ENCODE measurements around the gene TAGLN3. TPM values are rescaled to one million over a fixed set of nuclear protein-coding genes. Genes with fewer than 3 reads are reported as not detected.
A peak's percentile ranks its signal among the peaks of the same experiment; 100 is the strongest.

Gene TAGLN3
- total RNA-seq, 2 experiments from 2014 or later, result 0.89 to 1.2 TPM

DNA sequence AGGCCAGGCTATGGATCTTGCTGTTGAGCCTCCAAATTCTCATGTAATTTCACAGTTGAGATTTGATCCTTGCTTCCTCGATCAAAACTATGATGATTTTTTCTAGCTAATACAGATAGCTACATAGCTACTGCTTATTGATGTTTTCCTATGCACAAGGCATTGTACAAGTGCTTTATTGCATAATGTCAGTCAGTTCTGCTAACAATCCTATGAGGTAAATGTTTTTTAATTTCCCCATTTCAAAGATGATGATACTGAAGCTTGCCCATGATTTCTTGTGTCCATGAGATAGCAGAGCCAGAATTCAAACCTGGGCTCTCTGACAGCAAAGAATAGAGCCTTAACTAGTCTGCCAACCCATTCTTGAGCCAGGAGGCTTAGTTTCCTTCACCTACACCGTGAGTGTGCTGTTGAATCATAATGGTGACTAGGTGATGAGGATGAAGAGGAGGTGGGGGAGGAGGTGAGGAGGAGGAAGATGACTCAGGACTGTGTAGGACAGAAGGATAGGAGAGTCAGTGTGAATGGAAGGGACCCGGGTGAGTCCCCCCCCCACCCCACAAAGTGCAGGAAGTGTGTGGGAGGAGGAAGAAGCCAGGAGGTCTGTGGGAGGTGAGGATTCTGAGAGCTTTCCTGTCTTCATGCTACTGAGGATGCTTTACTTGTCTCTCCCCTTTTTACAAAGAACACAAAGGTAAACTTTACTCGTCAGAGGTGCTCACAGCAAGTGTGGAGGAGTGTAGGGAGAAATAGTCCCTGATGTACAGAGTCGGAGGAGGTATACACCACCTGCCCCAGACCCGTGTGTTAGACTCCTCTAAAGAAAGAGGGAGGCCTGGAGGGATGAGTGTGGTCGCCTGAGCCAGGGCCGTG lies 3.6 kb downstream of the TAGLN3 start:
- Mint-ChIP-seq H3K27ac (peak overlapping the region; percentile 80), H3K27me3 (no peaks in the 10 kb centered on the region), H3K4me1 (ENCODE audit: low read depth) (peaks cover 51% of the 10 kb centered on the region), H3K36me3 (ENCODE audit: low read depth) (no peaks in the 10 kb centered on the region), H3K4me3 (peak overlapping the region; percentile 29), H3K9me3 (no peaks in the 10 kb centered on the region)
- ChIA-PET CTCF (interaction anchor here (0.8 to 21.1 kb wide), 8 partner anchors 11 to 285 kb away, joined by 3 to 477 read pairs (median 7); no protein-coding TSS in a partner anchor), POLR2A (interaction anchor here (0.6 to 3.2 kb wide), 7 partner anchors 11 to 595 kb away, joined by 3 to 15 read pairs (median 4); partner anchors contain the start of gene ABHD10)
- TF ChIP-seq, protein P1, sequence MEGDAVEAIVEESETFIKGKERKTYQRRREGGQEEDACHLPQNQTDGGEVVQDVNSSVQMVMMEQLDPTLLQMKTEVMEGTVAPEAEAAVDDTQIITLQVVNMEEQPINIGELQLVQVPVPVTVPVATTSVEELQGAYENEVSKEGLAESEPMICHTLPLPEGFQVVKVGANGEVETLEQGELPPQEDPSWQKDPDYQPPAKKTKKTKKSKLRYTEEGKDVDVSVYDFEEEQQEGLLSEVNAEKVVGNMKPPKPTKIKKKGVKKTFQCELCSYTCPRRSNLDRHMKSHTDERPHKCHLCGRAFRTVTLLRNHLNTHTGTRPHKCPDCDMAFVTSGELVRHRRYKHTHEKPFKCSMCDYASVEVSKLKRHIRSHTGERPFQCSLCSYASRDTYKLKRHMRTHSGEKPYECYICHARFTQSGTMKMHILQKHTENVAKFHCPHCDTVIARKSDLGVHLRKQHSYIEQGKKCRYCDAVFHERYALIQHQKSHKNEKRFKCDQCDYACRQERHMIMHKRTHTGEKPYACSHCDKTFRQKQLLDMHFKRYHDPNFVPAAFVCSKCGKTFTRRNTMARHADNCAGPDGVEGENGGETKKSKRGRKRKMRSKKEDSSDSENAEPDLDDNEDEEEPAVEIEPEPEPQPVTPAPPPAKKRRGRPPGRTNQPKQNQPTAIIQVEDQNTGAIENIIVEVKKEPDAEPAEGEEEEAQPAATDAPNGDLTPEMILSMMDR (IDR thresholded peaks at IDR 0.05), result no peak
- DNase-seq, result peak; percentile 74
- ATAC-seq, result peak; percentile 87
- intact Hi-C loops (cut with micrococcal nuclease), result no loop called here

DNA sequence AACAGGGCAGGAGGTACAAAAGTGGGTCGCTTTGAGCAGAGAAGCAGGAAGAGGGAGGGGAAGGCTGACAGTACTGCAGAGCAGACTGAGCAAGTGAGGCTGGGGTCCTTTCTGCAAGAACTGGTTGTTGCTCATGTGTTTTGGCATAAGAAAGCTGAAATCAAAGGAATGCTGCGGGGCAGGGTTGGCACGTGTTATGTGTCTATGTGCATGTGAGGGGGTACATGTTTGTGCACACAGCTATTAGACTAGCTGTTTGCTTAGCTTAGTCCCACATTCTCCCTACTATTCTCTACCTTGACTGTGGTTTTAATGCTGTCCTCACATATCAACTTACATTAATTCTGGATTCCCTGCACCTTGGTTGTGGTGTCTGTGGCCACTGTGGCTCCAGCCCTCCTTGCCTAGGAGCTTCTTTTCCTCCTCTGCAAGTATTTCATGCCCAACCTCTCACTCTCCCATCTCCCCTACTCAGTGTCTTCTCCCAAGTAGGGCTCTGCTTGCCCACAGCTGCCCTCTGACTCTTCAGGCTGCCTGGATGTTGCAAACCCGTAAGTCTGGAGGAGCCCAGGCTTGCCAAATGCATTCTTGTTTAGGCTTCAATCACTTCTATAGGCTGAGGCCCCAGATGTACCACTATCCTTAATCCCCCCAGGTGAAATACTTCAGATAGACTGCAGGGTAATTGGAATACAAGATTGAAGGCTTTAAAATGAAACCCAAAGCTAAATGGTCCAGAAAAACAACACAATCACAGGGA lies 4.8 kb downstream of the TAGLN3 start:
- Mint-ChIP-seq H3K27ac (peak overlapping the region; percentile 80), H3K9me3 (no peaks in the 10 kb centered on the region), H3K4me3 (no peak overlapping the region), H3K4me1 (ENCODE audit: low read depth) (peaks cover 49% of the 10 kb centered on the region), H3K27me3 (no peaks in the 10 kb centered on the region), H3K36me3 (ENCODE audit: low read depth) (no peaks in the 10 kb centered on the region)
- DNase-seq (no peak), ATAC-seq (no peak)
- ChIA-PET POLR2A (interaction anchor here (0.7 to 3.2 kb wide), 3 partner anchors 10 to 156 kb away, joined by 3 to 15 read pairs (median 9); partner anchors contain the start of gene ABHD10), CTCF (interaction anchor here (0.8 to 21.1 kb wide), 12 partner anchors 8 to 288 kb away, joined by 3 to 477 read pairs (median 4); no protein-coding TSS in a partner anchor)
- TF ChIP-seq, protein P1 (IDR thresholded peaks at IDR 0.05), result no peak
- intact Hi-C loops (cut with micrococcal nuclease), result no loop called here

DNA sequence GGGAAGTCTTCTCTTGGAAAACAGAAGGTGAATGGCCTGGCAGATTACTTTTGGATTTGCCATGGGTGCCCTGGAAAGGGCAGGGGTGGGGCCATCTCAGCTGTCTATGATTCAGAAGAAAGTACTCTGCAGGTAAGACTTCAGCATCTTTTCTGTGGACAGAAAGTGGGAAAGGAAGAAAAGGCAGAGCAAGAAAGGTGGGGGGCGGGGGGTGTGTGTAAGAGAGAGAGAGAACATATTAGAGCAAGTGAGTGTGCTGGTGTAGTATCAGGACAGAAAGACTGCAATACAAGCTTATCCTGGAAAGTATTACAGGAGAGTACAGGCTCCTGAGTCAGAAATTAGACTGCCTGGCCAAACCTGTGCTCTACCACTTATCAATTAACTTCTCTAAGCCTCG lies 5.5 kb downstream of the TAGLN3 start:
- peak; percentile 32 for DNase-seq
- POLR2A ChIA-PET, result interaction anchor here (1.7 to 3.2 kb wide), 2 partner anchors 9 to 25 kb away, joined by 9 to 15 read pairs; partner anchors contain the start of gene ABHD10
- H3K9me3 Mint-ChIP-seq, result no peaks in the 10 kb centered on the region
- H3K4me1 Mint-ChIP-seq (ENCODE audit: low read depth), result peaks cover 45% of the 10 kb centered on the region
- H3K27ac Mint-ChIP-seq, result peak overlapping the region; percentile 59
- CTCF ChIA-PET, result interaction anchor here (0.8 to 21.1 kb wide), 10 partner anchors 9 to 288 kb away, joined by 3 to 477 read pairs (median 4); no protein-coding TSS in a partner anchor
- intact Hi-C loops (cut with micrococcal nuclease), result no loop called here
- no peak for ATAC-seq
- no peaks in the 10 kb centered on the region for H3K36me3 Mint-ChIP-seq (ENCODE audit: low read depth)
- no peak overlapping the region for H3K4me3 Mint-ChIP-seq
- no peaks in the 10 kb centered on the region for H3K27me3 Mint-ChIP-seq
- TF ChIP-seq, protein P1 (IDR thresholded peaks at IDR 0.05), result no peak

DNA sequence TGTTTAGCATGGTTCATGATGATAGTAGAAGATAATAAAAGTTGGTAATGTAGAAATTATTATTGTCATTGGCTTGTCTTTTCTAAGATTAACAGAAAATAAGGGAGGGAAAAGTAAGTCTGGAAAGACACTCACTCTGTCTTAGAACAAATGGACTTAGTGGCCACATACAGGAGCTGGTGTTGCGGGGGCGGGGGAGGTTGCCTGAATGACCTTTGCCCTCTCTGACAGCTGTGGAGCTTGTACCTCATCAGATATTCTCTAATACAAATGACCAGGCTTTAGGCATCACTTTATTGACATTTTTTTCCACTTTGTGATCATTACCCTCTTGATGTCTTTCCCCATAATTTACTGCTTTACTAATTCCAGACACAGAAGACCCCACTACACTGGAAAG lies 5.9 kb downstream of the TAGLN3 start:
- no peaks in the 10 kb centered on the region for H3K27me3 Mint-ChIP-seq
- ChIA-PET CTCF (interaction anchor here (1.6 to 21.1 kb wide), 6 partner anchors 9 to 38 kb away, joined by 4 to 477 read pairs (median 8); no protein-coding TSS in a partner anchor), POLR2A (interaction anchor here (1.7 kb wide), 1 partner anchor 8 kb away, joined by 9 read pairs; no protein-coding TSS in a partner anchor)
- no peak overlapping the region for H3K4me3 Mint-ChIP-seq
- no peaks in the 10 kb centered on the region for H3K36me3 Mint-ChIP-seq (ENCODE audit: low read depth)
- ATAC-seq (no peak), DNase-seq (peak; percentile 30)
- TF ChIP-seq, protein P1 (IDR thresholded peaks at IDR 0.05), result no peak
- no peaks in the 10 kb centered on the region for H3K9me3 Mint-ChIP-seq
- peak overlapping the region; percentile 59 for H3K27ac Mint-ChIP-seq
- intact Hi-C loops (cut with micrococcal nuclease), result no loop called here
- H3K4me1 Mint-ChIP-seq (ENCODE audit: low read depth), result peaks cover 44% of the 10 kb centered on the region
